MM.1S (cell line): Measurements from ENCODE around the gene ARHGEF10L.

Experiments used
- DNase-seq: peaks from one replicate; pipeline ENCODE4 v3.0.0-alpha.2; 2015
- H2AFZ ChIP-seq: fragments of 300-600 bp; sonication (generic); 2 replicates; pipeline ENCODE4 v1.6.0; 2016; ENCODE audit warnings: antibody characterized with exemption, low read length
- H3F3A ChIP-seq: fragments of 300-600 bp; sonication (generic); 2 replicates; pipeline ENCODE4 v1.6.1; 2016; ENCODE audit warnings: mild to moderate bottlenecking, antibody characterized with exemption, low read length, moderate library complexity, mixed read lengths; ENCODE audit not compliant: insufficient read depth
- H3K27ac ChIP-seq: fragments of 300-600 bp; sonication (generic); 2 replicates; pipeline ENCODE4 v1.5.1; 2016; ENCODE audit warnings: mild to moderate bottlenecking, low read length
- H3K27me3 ChIP-seq: fragments of 300-600 bp; sonication (generic); replicated peaks from 2 replicates; pipeline ENCODE4 v1.6.0; 2016; ENCODE audit warnings: low read length; ENCODE audit not compliant: insufficient read depth
- H3K36me3 ChIP-seq: fragments of 300-600 bp; sonication (generic); replicated peaks from 2 replicates; pipeline ENCODE4 v1.6.1; 2016; ENCODE audit warnings: mild to moderate bottlenecking, low read length, mixed read lengths; ENCODE audit not compliant: insufficient read depth
- H3K4me1 ChIP-seq: fragments of 300-600 bp; sonication (generic); 2 replicates; pipeline ENCODE4 v1.6.1; 2016; ENCODE audit warnings: low read length, mixed read lengths
- H3K4me2 ChIP-seq: fragments of 300-600 bp; sonication (generic); 2 replicates; pipeline ENCODE4 v1.6.0; 2016; ENCODE audit warnings: low read depth, low read length
- H3K4me3 ChIP-seq: fragments of 300-600 bp; sonication (generic); 2 replicates; pipeline ENCODE4 v1.5.1; 2016; ENCODE audit warnings: low read length, mixed read lengths
- H3K79me2 ChIP-seq: fragments of 300-600 bp; sonication (generic); 2 replicates; pipeline ENCODE4 v1.6.1; 2016; ENCODE audit warnings: mixed run types, low read length, mixed read lengths
- H3K9ac ChIP-seq: fragments of 300-600 bp; sonication (generic); 2 replicates; pipeline ENCODE4 v1.6.1; 2016; ENCODE audit warnings: low read length, mixed read lengths
- H3K9me2 ChIP-seq: fragments of 300-600 bp; sonication (generic); replicated peaks from 2 replicates; pipeline ENCODE4 v1.6.1; 2016; ENCODE audit warnings: mild to moderate bottlenecking, low read length, mixed read lengths; ENCODE audit not compliant: insufficient read depth
- H3K9me3 ChIP-seq: fragments of 300-600 bp; sonication (generic); replicated peaks from 2 replicates; pipeline ENCODE4 v1.6.1; 2016; ENCODE audit warnings: mild to moderate bottlenecking, low read length, mixed read lengths; ENCODE audit not compliant: insufficient read depth
- H4K20me1 ChIP-seq: fragments of 300-600 bp; sonication (generic); 2 replicates; pipeline ENCODE4 v1.6.1; 2016; ENCODE audit warnings: mild to moderate bottlenecking, low read length, moderate library complexity, mixed read lengths; ENCODE audit not compliant: insufficient read depth
- EZH2 ChIP-seq: fragments of 300-600 bp; sonication (generic); optimal IDR thresholded peaks from 2 replicates; pipeline ENCODE3; 2017; ENCODE audit warnings: low read depth, mild to moderate bottlenecking, antibody characterized with exemption, low read length, mixed read lengths
- EZH2phosphoT487 ChIP-seq: fragments of 300-600 bp; sonication (generic); IDR thresholded peaks from 2 replicates; pipeline ENCODE4 v1.6.1; 2018; ENCODE audit warnings: antibody characterized with exemption, low read length
- TF ChIP-seq, protein P1 (sequence below): fragments of 300-600 bp; sonication (generic); IDR thresholded peaks from 2 replicates; pipeline ENCODE4 v1.5.1; 2016; ENCODE audit warnings: antibody characterized with exemption, low read length, mixed read lengths

ARHGEF10L gene

DNA sequence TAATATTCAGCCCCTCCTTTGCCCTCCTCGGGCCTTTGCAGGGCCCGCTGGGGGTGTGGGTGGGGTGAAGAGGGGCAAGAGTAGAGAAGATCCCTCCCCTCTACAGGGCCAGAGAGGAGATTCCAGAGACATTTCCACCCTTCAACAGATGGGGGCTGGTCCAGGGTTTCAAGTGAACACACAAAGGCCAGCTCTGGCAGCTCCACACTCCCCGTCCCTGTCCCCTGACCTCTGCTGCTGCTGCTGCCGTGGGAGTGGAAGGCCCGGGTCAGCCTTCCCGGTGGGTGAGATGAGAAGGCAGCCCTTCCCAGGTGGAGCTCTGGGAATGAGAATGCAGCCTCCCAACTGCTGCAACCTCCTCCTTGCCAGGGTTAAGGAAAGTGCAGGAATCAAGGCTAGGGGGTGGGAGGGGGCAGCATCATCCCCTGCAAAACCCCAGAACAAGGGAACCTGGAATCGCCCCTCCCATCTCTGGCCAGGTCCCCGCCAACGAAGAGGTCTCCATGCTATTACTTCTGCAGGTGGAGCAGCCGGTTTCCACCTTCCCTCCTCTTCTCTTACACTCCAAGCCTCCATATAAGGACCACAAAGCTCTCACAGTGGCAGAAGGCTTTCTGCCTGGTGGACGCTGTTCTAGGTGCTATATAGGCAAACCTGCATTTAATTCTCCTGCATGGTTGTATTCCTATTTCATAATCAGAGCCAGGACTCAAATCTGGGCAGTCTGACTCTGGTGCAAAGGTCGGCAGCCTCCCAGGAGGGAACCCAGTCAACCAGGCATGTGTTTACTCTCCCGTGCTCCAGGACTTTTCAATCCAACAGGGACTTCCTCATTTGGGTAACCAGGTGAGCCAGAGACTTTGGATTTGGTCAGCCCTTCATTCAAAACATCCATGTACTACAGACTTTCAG, 22.9 kb upstream of the ARHGEF10L start:
- TF ChIP-seq EZH2phosphoT487 (no peak), EZH2 (no peak)
- TF ChIP-seq, protein P1, sequence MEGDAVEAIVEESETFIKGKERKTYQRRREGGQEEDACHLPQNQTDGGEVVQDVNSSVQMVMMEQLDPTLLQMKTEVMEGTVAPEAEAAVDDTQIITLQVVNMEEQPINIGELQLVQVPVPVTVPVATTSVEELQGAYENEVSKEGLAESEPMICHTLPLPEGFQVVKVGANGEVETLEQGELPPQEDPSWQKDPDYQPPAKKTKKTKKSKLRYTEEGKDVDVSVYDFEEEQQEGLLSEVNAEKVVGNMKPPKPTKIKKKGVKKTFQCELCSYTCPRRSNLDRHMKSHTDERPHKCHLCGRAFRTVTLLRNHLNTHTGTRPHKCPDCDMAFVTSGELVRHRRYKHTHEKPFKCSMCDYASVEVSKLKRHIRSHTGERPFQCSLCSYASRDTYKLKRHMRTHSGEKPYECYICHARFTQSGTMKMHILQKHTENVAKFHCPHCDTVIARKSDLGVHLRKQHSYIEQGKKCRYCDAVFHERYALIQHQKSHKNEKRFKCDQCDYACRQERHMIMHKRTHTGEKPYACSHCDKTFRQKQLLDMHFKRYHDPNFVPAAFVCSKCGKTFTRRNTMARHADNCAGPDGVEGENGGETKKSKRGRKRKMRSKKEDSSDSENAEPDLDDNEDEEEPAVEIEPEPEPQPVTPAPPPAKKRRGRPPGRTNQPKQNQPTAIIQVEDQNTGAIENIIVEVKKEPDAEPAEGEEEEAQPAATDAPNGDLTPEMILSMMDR = no peak
- Histone ChIP-seq H3K9me2 (no peaks in the 10 kb centered on the region), H3K27me3 (peaks cover 75% of the 10 kb centered on the region), H3K9ac (no peak overlapping the region), H2AFZ (no peak overlapping the region), H3K4me2 (no peak overlapping the region), H3K79me2 (no peaks in the 10 kb centered on the region), H3K4me3 (no peak overlapping the region), H3K27ac (no peak overlapping the region), H3K9me3 (no peaks in the 10 kb centered on the region), H3K36me3 (no peaks in the 10 kb centered on the region), H3K4me1 (no peaks in the 10 kb centered on the region), H4K20me1 (no peaks in the 10 kb centered on the region), H3F3A (no peaks in the 10 kb centered on the region)
- DNase-seq = no peak

- Histone ChIP-seq H3K9me2 (no peaks in the 10 kb centered on the region), H3K4me2 (no peak overlapping the region), H3K9ac (no peak overlapping the region), H3K27ac (no peak overlapping the region), H2AFZ (no peak overlapping the region), H3K27me3 (peaks cover 77% of the 10 kb centered on the region), H3K4me1 (no peaks in the 10 kb centered on the region), H3F3A (no peaks in the 10 kb centered on the region), H4K20me1 (no peaks in the 10 kb centered on the region), H3K36me3 (no peaks in the 10 kb centered on the region), H3K79me2 (no peaks in the 10 kb centered on the region), H3K4me3 (no peak overlapping the region), H3K9me3 (no peaks in the 10 kb centered on the region)
- DNase-seq = no peak
- TF ChIP-seq EZH2 (no peak), EZH2phosphoT487 (no peak)
- TF ChIP-seq, protein P1 = no peak
Observed at GRCh38 chr1:17520041-17520440, 19.5 kb upstream of the ARHGEF10L start.

- Histone ChIP-seq H3K4me3 (no peak overlapping the region), H3K4me2 (no peak overlapping the region), H3K4me1 (no peaks in the 10 kb centered on the region), H3K9me2 (no peaks in the 10 kb centered on the region), H3K9me3 (no peaks in the 10 kb centered on the region), H2AFZ (no peak overlapping the region), H3K27me3 (peaks cover 76% of the 10 kb centered on the region), H3K36me3 (no peaks in the 10 kb centered on the region), H3F3A (no peaks in the 10 kb centered on the region), H3K79me2 (no peaks in the 10 kb centered on the region), H3K27ac (no peak overlapping the region), H3K9ac (no peak overlapping the region), H4K20me1 (no peaks in the 10 kb centered on the region)
- no peak for DNase-seq
- TF ChIP-seq EZH2phosphoT487 (no peak), EZH2 (no peak)
- TF ChIP-seq, protein P1 = no peak
Observed at GRCh38 chr1:17520473-17521319, 18.8 kb upstream of the ARHGEF10L start.
